GM18502 (cell line): ENCODE data around the gene NWD2.
"Not testable (repeated sequence)": the region's sequence is repeated elsewhere in the genome, so short reads cannot be mapped to it uniquely, and the experiment has no call there.

ENCODE experiments used
- ATAC-seq: cut with Tn5 transposase; IDR thresholded peaks from one replicate; pipeline ENCODE4 v1.9.1; 2021; ENCODE audit warnings: mild to moderate bottlenecking; ENCODE audit not compliant: unreplicated experiment, poor library complexity

Gene NWD2

GRCh38 chr4:37389366-37389765 lies 144.8 kb downstream of the NWD2 start:
- no peak for ATAC-seq

DNA sequence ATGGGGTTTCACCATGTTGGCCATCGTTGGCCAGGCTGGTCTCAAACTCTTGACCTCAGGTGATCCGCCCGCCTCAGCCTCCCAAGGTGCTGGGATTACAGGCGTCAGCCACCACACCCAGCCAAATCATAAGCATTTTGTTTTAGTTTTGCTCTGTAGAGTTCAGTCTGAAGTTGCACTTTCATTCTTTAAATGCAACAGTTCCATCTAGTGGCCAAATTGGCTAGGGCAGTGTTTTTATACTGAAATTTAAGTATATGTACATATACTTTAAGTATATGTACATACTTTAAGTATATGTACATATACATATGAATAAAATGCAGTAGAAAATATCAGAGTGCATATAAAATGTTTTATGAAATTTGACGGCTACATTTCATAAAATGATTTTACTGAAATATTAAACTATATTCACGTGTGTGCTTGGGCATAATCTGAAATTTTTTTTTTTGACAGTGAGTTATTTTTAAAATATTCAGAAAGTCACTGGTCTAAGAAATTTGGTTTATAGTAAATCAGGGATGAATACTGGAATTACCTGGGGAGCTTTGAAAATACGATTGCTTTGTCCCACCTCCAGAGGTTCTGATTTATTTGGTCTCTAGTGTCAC lies 145.5 kb downstream of the NWD2 start:
- ATAC-seq = peak; percentile 80

- no peak for ATAC-seq
These were observed 148.1 kb downstream of the NWD2 start for GRCh38 chr4:37392521-37393255.

GRCh38 chr4:37393321-37393720 lies 148.8 kb downstream of the NWD2 start:
- no peak for ATAC-seq

GRCh38 chr4:37393889-37394288 lies 149.3 kb downstream of the NWD2 start:
- peak; percentile 37 for ATAC-seq

GRCh38 chr4:37397505-37397904 lies 153.0 kb downstream of the NWD2 start:
- no peak for ATAC-seq

DNA sequence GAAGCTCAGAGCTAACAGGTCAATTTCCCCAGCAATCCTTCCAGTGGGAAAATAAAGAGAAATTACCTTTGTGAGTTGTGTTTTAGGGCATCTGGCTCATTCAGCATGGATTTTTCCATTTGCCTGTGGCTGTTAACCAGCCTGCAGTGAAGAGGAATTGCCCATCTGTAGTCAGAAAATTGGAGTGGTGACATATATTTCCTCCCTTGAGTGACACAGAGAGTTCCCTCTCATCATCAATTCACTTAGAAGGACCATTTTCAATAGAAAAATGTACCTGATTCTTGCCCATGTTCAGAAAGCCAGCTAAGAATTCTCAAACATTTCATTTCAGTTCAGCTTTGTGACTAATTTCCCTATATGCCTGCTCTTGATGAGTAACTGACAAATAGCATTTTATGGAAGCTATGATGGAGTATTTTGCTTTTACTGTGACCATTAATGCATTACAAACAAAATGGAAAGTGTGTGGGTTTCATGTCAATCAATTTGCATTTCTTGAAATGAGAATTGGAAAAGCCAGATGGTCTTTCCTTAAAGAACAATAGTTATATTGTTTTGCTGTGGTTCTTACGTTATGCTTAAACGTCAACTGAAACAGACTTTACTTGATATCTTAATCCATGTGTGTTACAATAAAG lies 155.8 kb downstream of the NWD2 start:
- peak; percentile 90 for ATAC-seq

GRCh38 chr4:37407938-37408826 lies 163.6 kb downstream of the NWD2 start:
- ATAC-seq = not testable (repeated sequence)

GRCh38 chr4:37413612-37414011 lies 169.1 kb downstream of the NWD2 start:
- ATAC-seq = not testable (repeated sequence)

- ATAC-seq = no peak
These were observed 171.4 kb downstream of the NWD2 start for GRCh38 chr4:37415845-37416369.

DNA sequence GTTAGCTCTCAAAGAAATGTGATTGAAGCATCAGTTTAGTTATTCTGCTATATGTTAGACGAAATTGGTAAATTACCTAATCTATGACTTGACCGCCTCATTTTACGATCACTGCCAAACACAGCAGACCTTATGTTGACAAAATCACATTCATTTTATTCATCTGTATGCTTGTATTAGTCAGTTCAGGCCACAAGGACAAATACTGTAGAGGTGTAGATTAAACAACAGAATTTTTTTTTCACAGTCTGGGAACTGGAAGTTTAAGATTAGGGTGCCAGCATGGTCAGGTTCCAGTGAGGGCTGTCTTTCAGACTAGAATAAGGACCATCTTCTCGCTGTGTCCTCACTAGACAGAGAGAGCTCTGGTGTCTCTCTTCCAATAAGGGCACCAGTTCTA lies 177.1 kb downstream of the NWD2 start:
- ATAC-seq = no peak

GRCh38 chr4:37422102-37422501 lies 177.6 kb downstream of the NWD2 start:
- no peak for ATAC-seq

- no peak for ATAC-seq
These were observed 178.1 kb downstream of the NWD2 start for GRCh38 chr4:37422638-37423037.

DNA sequence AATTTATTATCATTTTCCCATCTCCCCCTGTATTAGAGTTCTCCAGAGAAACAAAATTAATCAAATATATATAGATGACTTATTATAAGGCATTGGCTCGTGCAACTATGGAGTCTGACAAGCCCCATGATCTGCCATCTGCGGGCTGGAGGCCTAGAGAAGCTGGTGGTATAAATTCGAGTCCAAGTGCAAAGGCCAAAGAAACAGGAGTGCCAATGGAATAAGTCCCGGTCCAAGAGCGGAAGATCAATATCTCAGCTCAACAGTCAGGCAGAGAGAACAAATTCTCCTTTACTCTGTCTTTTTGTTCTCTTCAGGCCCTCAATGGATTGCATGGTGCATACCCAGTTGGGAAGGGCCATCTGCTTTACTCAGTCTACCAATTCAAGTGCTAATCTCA lies 178.8 kb downstream of the NWD2 start:
- ATAC-seq = no peak

GRCh38 chr4:37424753-37425152 lies 180.2 kb downstream of the NWD2 start:
- no peak for ATAC-seq

GRCh38 chr4:37425857-37426256 lies 181.3 kb downstream of the NWD2 start:
- ATAC-seq = no peak

- ATAC-seq = no peak
These were observed 182.7 kb downstream of the NWD2 start for GRCh38 chr4:37427193-37427592.

- ATAC-seq = no peak
These were observed 185.4 kb downstream of the NWD2 start for GRCh38 chr4:37429906-37430305.

- no peak for ATAC-seq
These were observed 186.3 kb downstream of the NWD2 start for GRCh38 chr4:37430718-37431416.

GRCh38 chr4:37431417-37431743 lies 186.8 kb downstream of the NWD2 start:
- ATAC-seq = no peak
